NT2/D1 (cell line): Measurements from ENCODE around the gene QRSL1.

Source experiments
- DNase-seq: peaks from one replicate; pipeline ENCODE4 v3.0.0-alpha.2; 2011; ENCODE audit warnings: low read depth, low spot score
- H3K27me3 ChIP-seq: 2 replicates; pipeline ENCODE4 v1.6.0; 2011; ENCODE audit warnings: mild to moderate bottlenecking; ENCODE audit not compliant: insufficient read length, insufficient read depth
- H3K36me3 ChIP-seq: 2 replicates; pipeline ENCODE4 v1.6.1; 2011; ENCODE audit warnings: mild to moderate bottlenecking, low read length, mixed read lengths; ENCODE audit not compliant: insufficient read depth, insufficient read length
- H3K4me1 ChIP-seq: 2 replicates; pipeline ENCODE4 v1.5.1; 2011; ENCODE audit not compliant: insufficient read depth, insufficient read length
- H3K4me3 ChIP-seq: 2 replicates; pipeline ENCODE4 v1.5.1; 2011; ENCODE audit warnings: low read depth; ENCODE audit not compliant: insufficient read length
- H3K9ac ChIP-seq: 2 replicates; pipeline ENCODE4 v1.6.0; 2011; ENCODE audit warnings: low read depth; ENCODE audit not compliant: insufficient read length
- H3K9me3 ChIP-seq: 2 replicates; pipeline ENCODE4 v1.5.1; 2011; ENCODE audit warnings: mild to moderate bottlenecking, low read length; ENCODE audit not compliant: insufficient read depth
- SUZ12 ChIP-seq: IDR thresholded peaks from 2 replicates; pipeline ENCODE4 v1.6.1; 2011; ENCODE audit not compliant: insufficient read length, insufficient read depth; ENCODE audit errors: extremely low read depth
- YY1 ChIP-seq: IDR thresholded peaks from 2 replicates; pipeline ENCODE4 v1.6.1; 2011; ENCODE audit not compliant: insufficient read length, insufficient read depth
- ZNF274 ChIP-seq: IDR thresholded peaks from 2 replicates; pipeline ENCODE4 v1.6.1; 2011; ENCODE audit warnings: mild to moderate bottlenecking, low read depth, low read length

QRSL1 gene

GRCh38 chr6:106628658-106629102, 698 bp upstream of the QRSL1 start:
- peaks cover 2% of the 10 kb centered on the region for H3K36me3 ChIP-seq
- 0 out of 2 replicates have a peak, but pooled peaks cover under 1% of the 10 kb centered on the region for H3K9me3 ChIP-seq
- DNase-seq: no peak
- H3K4me1 ChIP-seq: no peaks in the 10 kb centered on the region
- H3K27me3 ChIP-seq: no peaks in the 10 kb centered on the region
- TF ChIP-seq SUZ12 (no peak), ZNF274 (no peak), YY1 (no peak)
- peak overlapping the region; percentile 82 for H3K9ac ChIP-seq
- H3K4me3 ChIP-seq: peak overlapping the region; percentile 54

GRCh38 chr6:106629859-106630163, 433 bp downstream of the QRSL1 start:
- no peak for DNase-seq
- no peaks in the 10 kb centered on the region for H3K9me3 ChIP-seq
- H3K9ac ChIP-seq: peak overlapping the region; percentile 82
- no peaks in the 10 kb centered on the region for H3K27me3 ChIP-seq
- peaks cover 2% of the 10 kb centered on the region for H3K36me3 ChIP-seq
- no peak for TF ChIP-seq ZNF274
- TF ChIP-seq YY1: no peak
- TF ChIP-seq SUZ12: no peak
- peak overlapping the region; percentile 54 for H3K4me3 ChIP-seq
- no peaks in the 10 kb centered on the region for H3K4me1 ChIP-seq

DNA sequence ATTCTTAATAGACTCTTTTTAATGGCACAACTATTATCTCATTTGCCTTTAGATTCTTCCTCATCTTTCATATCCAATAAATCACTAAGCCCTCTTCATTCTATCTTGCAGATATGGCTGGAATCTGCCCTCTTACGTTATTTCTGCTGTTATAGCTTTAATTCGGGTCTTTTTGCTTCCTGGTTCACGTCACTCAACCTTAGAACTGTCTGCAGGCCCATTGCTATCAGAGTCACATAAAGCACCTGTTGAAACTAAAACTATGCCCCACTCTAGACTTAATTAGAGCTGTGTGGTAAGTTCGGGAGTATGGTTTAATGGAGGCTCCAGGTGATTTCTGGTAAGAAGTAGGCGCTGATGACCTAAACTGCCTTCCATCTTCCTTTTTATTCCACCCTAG, 988 bp downstream of the QRSL1 start:
- H3K9me3 ChIP-seq: no peaks in the 10 kb centered on the region
- peak overlapping the region; percentile 54 for H3K4me3 ChIP-seq
- H3K9ac ChIP-seq: peak overlapping the region; percentile 82
- DNase-seq: no peak
- peaks cover 5% of the 10 kb centered on the region for H3K36me3 ChIP-seq
- H3K27me3 ChIP-seq: no peaks in the 10 kb centered on the region
- TF ChIP-seq YY1 (no peak), ZNF274 (no peak), SUZ12 (no peak)
- H3K4me1 ChIP-seq: no peaks in the 10 kb centered on the region

DNA sequence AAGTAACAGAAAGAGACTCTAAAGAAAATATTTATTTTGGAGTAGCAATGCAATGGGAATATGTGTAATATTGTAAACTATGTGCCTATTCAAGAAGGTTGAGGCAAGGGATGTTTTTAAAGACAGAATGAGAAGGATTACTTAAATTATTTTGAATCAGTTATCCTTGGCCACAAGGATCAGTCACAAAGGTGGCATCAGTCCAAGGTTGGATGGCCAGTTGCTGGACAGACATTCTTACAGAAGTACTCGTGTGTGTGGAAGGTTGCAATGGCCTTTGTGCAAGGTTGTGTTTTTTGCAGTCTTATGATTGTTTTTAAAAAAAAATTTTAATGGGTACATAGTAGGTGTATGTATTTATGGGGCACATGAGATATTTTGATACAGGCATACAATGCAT, 2.0 kb downstream of the QRSL1 start:
- Histone ChIP-seq H3K27me3 (no peaks in the 10 kb centered on the region), H3K9me3 (no peaks in the 10 kb centered on the region), H3K36me3 (peaks cover 5% of the 10 kb centered on the region), H3K9ac (no peak overlapping the region), H3K4me1 (no peaks in the 10 kb centered on the region), H3K4me3 (no peak overlapping the region)
- no peak for TF ChIP-seq SUZ12
- TF ChIP-seq ZNF274: no peak
- TF ChIP-seq YY1: no peak
- no peak for DNase-seq

GRCh38 chr6:106634565-106634964, 5.2 kb downstream of the QRSL1 start:
- TF ChIP-seq SUZ12: no peak
- TF ChIP-seq YY1: no peak
- no peak for TF ChIP-seq ZNF274
- no peaks in the 10 kb centered on the region for H3K4me1 ChIP-seq
- H3K9ac ChIP-seq: no peak overlapping the region

DNA sequence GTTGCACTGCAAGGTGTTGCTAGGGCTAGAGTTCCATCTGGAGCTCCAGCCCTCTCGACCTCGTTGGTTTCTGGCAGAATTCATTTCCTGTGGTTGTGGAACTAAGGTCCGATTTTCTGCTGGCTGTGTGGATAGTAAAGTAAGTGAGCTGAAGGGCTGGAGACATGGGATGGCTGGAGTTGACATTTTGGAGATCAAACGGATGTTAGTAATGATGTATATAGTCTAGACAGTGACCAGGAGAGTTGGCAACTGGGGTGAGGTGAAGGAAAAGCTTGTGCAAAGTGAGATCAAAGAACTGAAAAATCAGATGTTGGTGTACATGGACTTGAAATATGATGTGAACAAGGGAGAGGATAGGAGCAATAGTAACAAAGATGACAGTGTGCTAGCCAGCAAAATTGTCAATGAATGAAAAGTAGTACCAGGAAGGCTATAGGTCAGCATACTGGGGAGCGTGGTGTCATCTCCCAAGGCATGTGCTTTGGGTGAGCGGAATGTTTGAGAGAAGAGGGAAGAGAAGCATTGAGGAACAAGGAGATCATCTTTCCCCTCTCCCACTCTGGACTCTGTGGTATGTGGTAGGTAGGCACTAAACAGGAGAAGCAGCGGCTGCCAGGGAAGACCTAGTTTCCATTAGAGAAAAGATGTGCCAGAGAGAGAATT, 7.8 kb downstream of the QRSL1 start:
- Histone ChIP-seq H3K4me3 (no peak overlapping the region), H3K27me3 (no peaks in the 10 kb centered on the region), H3K36me3 (peaks cover 15% of the 10 kb centered on the region), H3K9ac (no peak overlapping the region), H3K9me3 (no peaks in the 10 kb centered on the region), H3K4me1 (no peaks in the 10 kb centered on the region)
- DNase-seq: no peak
- TF ChIP-seq ZNF274 (no peak), SUZ12 (no peak), YY1 (no peak)

More at GRCh38 chr6:106634565-106634964, 5.2 kb downstream of the QRSL1 start:
- Histone ChIP-seq H3K27me3 (no peaks in the 10 kb centered on the region), H3K36me3 (peaks cover 5% of the 10 kb centered on the region), H3K4me3 (no peak overlapping the region), H3K9me3 (no peaks in the 10 kb centered on the region)
- DNase-seq: no peak

DNA sequence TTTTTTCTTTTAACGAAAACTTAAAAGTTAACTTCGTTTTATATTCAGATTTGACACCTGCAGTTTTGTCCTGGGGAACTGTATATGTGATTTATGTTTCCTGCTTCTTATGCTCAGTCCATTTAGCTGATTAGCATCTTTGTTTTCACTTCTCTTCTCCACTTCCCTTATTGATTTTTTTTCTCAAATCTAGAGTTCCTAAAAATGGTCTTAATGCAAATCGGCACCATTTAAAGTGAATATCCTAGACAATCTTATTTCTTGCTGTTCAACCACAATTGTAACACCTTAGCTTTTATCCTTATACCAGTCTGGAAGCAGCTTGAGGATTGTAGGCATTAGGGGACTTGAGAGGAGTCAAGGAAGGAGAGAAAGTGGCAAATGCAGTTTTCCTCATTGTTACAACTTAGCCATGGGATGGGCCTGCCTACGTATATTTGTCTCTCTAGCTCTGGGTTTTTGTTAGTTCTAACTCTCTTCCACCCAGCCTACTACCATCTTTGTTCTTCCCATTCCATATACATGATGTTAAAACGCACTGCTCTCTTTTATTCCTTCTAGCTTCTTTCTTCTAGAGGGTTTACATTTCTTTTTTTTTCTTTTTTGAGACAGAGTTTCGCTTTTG, 8.5 kb downstream of the QRSL1 start:
- peaks cover 22% of the 10 kb centered on the region for H3K36me3 ChIP-seq
- DNase-seq: no peak
- no peak for TF ChIP-seq YY1
- TF ChIP-seq SUZ12: no peak
- TF ChIP-seq ZNF274: no peak
- H3K9ac ChIP-seq: no peak overlapping the region
- H3K4me3 ChIP-seq: no peak overlapping the region
- no peaks in the 10 kb centered on the region for H3K27me3 ChIP-seq
- H3K9me3 ChIP-seq: no peaks in the 10 kb centered on the region
- H3K4me1 ChIP-seq: no peaks in the 10 kb centered on the region
